Upper lobe of right lung (tissue), 1 donor: Measurements from ENCODE around the gene PNPLA5. TPM values are rescaled to one million over a fixed set of nuclear protein-coding genes. Genes with fewer than 3 reads are reported as not detected.

Experiments
- ATAC-seq: fragments of 200-7000 bp; cut with Tn5 transposase; one replicate; pipeline ENCODE4 v1.9.1; 2020; ENCODE audit warnings: mild to moderate bottlenecking, moderate library complexity
- DNase-seq: peaks from one replicate; pipeline ENCODE4 v3.0.0-alpha.2; 2020
- H3K27ac ChIP-seq: fragments of 200-600 bp; one replicate; pipeline ENCODE4 v1.8.0; 2022
- H3K27me3 ChIP-seq: fragments of 200-600 bp; one replicate; pipeline ENCODE4 v1.8.0; 2022; ENCODE audit warnings: mild to moderate bottlenecking
- H3K36me3 ChIP-seq: fragments of 200-600 bp; one replicate; pipeline ENCODE4 v1.8.0; 2022
- H3K4me1 ChIP-seq: fragments of 200-600 bp; one replicate; pipeline ENCODE4 v1.8.0; 2022
- H3K4me3 ChIP-seq: fragments of 200-600 bp; one replicate; pipeline ENCODE4 v1.8.0; 2022; ENCODE audit warnings: mild to moderate bottlenecking
- H3K9me3 ChIP-seq: fragments of 200-600 bp; one replicate; pipeline ENCODE4 v1.8.0; 2022
- intact Hi-C: fragments of 100-400 bp; cut with DNase I; formaldehyde crosslinking; loops from one replicate; pipeline ENCODE4 v1.11.0; 2022
- total RNA-seq: library from RNA; stranded (reverse); fragmentation: NEBNext Ultra II Directional; extraction: Animal tissue kit (Norgen Biotek cat#: 25700); gene quantifications from one replicate; pipeline ENCODE4 v1.2.1, GENCODE V29; 2021
- TF ChIP-seq, protein P1 (sequence below): fragments of 200-600 bp; IDR thresholded peaks from one replicate; pipeline ENCODE4 v1.8.0; 2022; ENCODE audit warnings: antibody characterized with exemption
- donor health status: DM: no; HTN: yes; CAD: no; lungs with severe emphysema.

The PNPLA5 gene
- total RNA-seq, 1 donor from 2014 or later = not detected

DNA sequence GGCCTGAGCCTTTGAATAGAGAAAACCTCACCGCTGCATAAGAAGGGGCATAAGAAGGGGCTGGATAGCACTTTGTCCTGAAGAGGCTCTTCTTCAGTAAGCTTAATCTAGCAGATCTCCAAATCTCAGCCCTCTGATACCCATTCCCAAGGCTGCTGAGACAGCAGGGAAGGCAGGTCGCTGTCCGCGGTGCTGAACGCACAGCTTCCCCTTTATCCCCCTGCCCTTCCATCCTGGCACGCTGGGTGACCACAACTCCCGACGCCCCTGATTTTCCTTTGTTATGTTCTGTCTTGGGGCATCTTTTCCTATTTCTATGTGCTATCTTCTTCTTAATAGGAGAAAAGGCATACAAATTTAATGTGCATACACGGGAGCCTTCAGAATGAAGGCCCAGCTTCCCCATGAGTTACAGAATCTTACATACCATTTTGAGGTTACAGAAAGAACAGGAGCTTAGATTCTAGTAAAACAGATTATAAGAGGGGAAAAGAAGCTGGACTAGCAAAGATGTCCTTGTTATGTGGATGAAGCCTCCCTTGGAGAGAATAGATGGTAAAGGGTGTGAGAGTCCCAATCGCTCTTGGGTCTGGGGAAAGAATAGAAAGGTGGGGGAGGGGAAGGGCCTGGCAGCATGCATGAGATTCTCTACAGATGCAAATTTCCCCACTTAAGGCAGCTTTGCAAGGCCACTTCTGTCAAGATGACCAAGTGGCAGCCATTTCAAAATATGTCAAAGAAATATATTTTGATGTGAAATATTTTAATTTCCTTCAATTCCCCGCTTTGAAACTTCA lies 23.8 kb downstream of the PNPLA5 start:
- DNase-seq (peak; percentile 81), ATAC-seq (peak; percentile 80)
- TF ChIP-seq, protein P1, sequence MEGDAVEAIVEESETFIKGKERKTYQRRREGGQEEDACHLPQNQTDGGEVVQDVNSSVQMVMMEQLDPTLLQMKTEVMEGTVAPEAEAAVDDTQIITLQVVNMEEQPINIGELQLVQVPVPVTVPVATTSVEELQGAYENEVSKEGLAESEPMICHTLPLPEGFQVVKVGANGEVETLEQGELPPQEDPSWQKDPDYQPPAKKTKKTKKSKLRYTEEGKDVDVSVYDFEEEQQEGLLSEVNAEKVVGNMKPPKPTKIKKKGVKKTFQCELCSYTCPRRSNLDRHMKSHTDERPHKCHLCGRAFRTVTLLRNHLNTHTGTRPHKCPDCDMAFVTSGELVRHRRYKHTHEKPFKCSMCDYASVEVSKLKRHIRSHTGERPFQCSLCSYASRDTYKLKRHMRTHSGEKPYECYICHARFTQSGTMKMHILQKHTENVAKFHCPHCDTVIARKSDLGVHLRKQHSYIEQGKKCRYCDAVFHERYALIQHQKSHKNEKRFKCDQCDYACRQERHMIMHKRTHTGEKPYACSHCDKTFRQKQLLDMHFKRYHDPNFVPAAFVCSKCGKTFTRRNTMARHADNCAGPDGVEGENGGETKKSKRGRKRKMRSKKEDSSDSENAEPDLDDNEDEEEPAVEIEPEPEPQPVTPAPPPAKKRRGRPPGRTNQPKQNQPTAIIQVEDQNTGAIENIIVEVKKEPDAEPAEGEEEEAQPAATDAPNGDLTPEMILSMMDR = no peak
- Histone ChIP-seq H3K4me3 (no peak overlapping the region), H3K4me1 (no peaks in the 10 kb centered on the region), H3K27ac (no peak overlapping the region), H3K36me3 (no peaks in the 10 kb centered on the region), H3K9me3 (no peaks in the 10 kb centered on the region), H3K27me3 (peaks cover 31% of the 10 kb centered on the region)
- intact Hi-C loops = no loop called here

DNA sequence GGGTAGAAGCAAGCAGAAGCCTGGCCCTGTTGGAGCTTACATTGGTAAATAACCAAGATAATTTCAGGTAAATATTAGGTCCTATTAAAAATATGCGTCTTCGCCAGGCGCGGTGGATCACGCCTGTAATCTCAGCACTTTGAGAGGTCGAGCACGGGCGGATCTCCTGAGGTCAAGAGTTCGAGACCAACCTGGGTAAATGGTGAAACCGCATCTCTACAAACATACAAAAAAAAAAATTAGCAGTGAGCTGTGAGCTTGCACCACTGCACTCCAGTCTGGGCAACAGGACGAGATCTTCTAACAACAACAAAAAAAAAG lies 29.0 kb downstream of the PNPLA5 start:
- ATAC-seq (no peak), DNase-seq (no peak)
- H3K9me3 ChIP-seq = no peaks in the 10 kb centered on the region
- no peak overlapping the region for H3K27ac ChIP-seq
- intact Hi-C loops = no loop called here
- H3K27me3 ChIP-seq = peaks cover 70% of the 10 kb centered on the region
- H3K36me3 ChIP-seq = no peaks in the 10 kb centered on the region
- TF ChIP-seq, protein P1 = no peak
- no peaks in the 10 kb centered on the region for H3K4me1 ChIP-seq
- no peak overlapping the region for H3K4me3 ChIP-seq

DNA sequence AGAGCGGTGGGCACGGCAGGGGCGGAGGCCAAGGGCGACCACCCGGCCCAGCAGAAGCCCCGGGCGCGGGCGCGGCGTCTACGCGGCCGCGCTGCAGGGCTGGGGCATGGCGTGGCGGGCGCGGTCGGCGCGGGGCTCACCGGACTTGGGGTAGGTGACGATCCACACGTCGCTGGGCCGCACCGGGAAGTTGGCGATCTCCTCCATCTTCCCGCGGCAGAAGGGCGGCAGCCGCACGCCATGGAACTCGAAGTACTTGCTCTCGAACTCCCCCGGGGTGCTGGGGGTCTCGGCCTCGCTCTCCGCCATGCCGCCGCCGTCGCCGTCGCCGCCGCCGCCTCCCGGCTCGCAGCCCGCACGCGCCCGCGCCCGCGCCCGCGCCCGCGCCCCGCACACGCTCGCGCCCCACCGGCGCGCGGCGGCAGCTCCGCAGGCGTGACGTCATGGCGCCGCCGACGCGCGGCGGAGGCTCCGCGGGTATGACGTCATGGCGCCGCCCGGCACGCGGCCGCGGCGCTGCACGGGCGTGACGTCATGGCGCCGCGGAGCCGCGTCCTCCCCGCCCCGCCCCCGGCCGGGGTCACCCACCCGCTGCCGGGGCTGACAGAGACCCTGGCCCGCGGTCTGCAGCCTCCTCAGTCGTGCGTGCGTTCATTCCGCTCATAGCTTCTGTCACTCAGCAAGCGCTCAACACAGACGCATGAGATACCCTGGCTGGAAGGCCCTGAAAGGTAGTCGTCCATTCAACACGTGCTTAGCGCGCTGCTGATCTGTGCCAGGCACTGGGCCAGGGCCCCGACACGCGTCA lies 29.5 kb downstream of the PNPLA5 start, which contains the start of gene SULT4A1:
Gene SULT4A1 (minus strand): TSS at position 440 of the 808 bp plus-strand sequence. CDS start 131 bp downstream, at position 309.
- intact Hi-C loops = no loop called here
- Histone ChIP-seq H3K4me3 (no peak within 1 kb of the TSS), H3K27ac (no peak within 1 kb of the TSS), H3K4me1 (no peaks in the 10 kb centered on the region), H3K27me3 (peaks cover 73% of the 10 kb centered on the region), H3K36me3 (no peaks in the 10 kb centered on the region), H3K9me3 (no peaks in the 10 kb centered on the region)
- TF ChIP-seq, protein P1 = no peak
- DNase-seq (peak; percentile 60), ATAC-seq (no peak)

DNA sequence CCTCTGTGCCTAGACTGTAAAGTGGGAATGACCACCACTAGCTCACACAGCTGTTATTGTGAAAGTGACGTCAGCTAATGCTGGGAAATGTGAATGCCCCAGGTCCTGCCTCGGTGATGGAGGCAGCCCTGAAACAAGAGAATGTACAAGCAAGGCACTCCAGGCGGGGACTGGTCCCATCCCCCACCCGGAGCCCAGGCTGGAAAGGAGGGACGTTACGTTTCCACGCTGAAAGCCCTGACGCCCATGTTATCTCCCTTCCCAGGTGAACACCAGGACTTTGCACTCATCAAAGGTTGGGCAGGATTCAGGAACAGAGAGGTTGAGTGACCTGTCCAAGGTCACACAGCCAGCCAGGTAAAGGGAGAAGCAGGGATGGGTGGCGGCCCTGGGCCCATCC lies 30.3 kb downstream of the PNPLA5 start:
- ATAC-seq (no peak), DNase-seq (no peak)
- TF ChIP-seq, protein P1 = no peak
- Histone ChIP-seq H3K4me3 (no peak overlapping the region), H3K4me1 (no peaks in the 10 kb centered on the region), H3K36me3 (no peaks in the 10 kb centered on the region), H3K27me3 (peaks cover 73% of the 10 kb centered on the region), H3K9me3 (no peaks in the 10 kb centered on the region), H3K27ac (no peak overlapping the region)
- intact Hi-C loops = no loop called here

DNA sequence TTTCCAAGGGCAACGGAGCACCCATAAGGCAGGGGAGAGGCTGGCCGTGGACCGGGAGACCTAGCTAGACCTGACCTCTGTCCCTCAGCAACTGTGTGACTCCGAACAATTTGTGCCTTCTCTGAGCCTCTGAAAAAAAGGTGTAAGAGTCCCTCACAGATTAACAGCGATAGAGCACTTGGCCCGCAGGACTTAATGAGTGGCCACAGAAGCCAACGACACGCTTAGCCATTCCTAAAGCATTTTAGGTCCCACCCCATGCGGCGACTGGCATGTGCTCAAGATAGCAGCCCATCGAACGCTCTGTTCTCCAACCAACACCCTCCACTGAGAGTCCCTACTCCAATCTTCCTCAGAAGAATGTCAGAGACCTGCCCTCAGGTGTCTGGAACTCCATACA lies 31.0 kb downstream of the PNPLA5 start:
- Histone ChIP-seq H3K4me3 (no peak overlapping the region), H3K4me1 (no peaks in the 10 kb centered on the region), H3K9me3 (no peaks in the 10 kb centered on the region), H3K27ac (no peak overlapping the region), H3K27me3 (peaks cover 68% of the 10 kb centered on the region), H3K36me3 (no peaks in the 10 kb centered on the region)
- ATAC-seq = no peak
- intact Hi-C loops = no loop called here
- peak; percentile 28 for DNase-seq
- TF ChIP-seq, protein P1 = no peak
